HepG2 (cell line): Measurements from ENCODE around the gene GLRA3. TPM values are rescaled to one million over a fixed set of nuclear protein-coding genes. Genes with fewer than 3 reads are reported as not detected.

Source experiments
- ATAC-seq: fragments of 200-7000 bp; cut with Tn5 transposase; 3 replicates; pipeline ENCODE4 v1.9.1; 2020; ENCODE audit warnings: mild to moderate bottlenecking, moderate library complexity
- BruUV-seq: library from RNA; stranded (reverse); fragments of 400-500 nt; replicated peaks from 2 replicates; lab custom pipeline; 2021; lab: Mats Ljungman, UMichigan
- CTCF ChIA-PET: fragments of 300-600 bp; formaldehyde crosslinking; extraction: SDS; loops from one replicate; lab custom pipeline; 2021; ENCODE audit warnings: low total read pairs, inconsistent platforms, low intra/inter-chr PET ratio; lab: Yijun Ruan, JAX
- POLR2A ChIA-PET: fragments of 350-600 bp; sonication (Branson Sonifier 250); formaldehyde crosslinking; loops from one replicate; lab custom pipeline; 2020; ENCODE audit warnings: antibody characterized with exemption, inconsistent platforms; lab: Yijun Ruan, JAX
- DNase-seq: peaks from one replicate; pipeline ENCODE4 v3.0.0-alpha.2; 2015; ENCODE audit warnings: low spot score
- FAIRE-seq: peaks from 3 replicates; lab custom pipeline; 2011; peaks lifted over from hg19 to GRCh38; lab: Jason Lieb, UNC
- H2AFZ ChIP-seq: one replicate; pipeline ENCODE4 v1.6.1; 2011; ENCODE audit warnings: low read length, inconsistent platforms
- H3K27ac ChIP-seq: fragments of 300-600 bp; 3 replicates; pipeline ENCODE4 v1.8.0; 2011; ENCODE audit warnings: mixed run types, mild to moderate bottlenecking, mixed read lengths, low read length, inconsistent platforms; ENCODE audit not compliant: insufficient read depth; ENCODE audit errors: extremely low read length
- H3K27me3 ChIP-seq, 2 experiments: fragments of 200-600 bp in 1 of 2; 2 replicates in 1 of 2; 3 replicates in 1 of 2; pipeline versions ENCODE4 v1.6.0 to v1.8.0; 2011; ENCODE audit warnings: low read length in 2 of 2, mild to moderate bottlenecking in 2 of 2, moderate library complexity in 2 of 2, inconsistent platforms in 1 of 2; ENCODE audit not compliant: insufficient read depth in 2 of 2, control insufficient read depth in 1 of 2
- H3K36me3 ChIP-seq, 2 experiments: fragments of 200-600 bp in 1 of 2; replicated peaks in 1 of 2; 2 replicates in 1 of 2; 3 replicates in 1 of 2; pipeline versions ENCODE4 v1.5.1 to v1.8.0; 2011; ENCODE audit warnings: low read length in 2 of 2, inconsistent platforms in 1 of 2; ENCODE audit not compliant: insufficient read depth in 2 of 2, control insufficient read depth in 1 of 2
- H3K4me1 ChIP-seq: 2 replicates; pipeline ENCODE4 v1.5.1; 2012; ENCODE audit warnings: low read length, inconsistent platforms; ENCODE audit not compliant: insufficient read depth
- H3K4me2 ChIP-seq: 2 replicates; pipeline ENCODE4 v1.6.0; 2011; ENCODE audit warnings: low read depth, low read length, inconsistent platforms
- H3K4me3 ChIP-seq, 3 experiments: fragments of 200-600 bp in 1 of 3; sonication (generic), shearing (Covaris generic) in 1 of 3; replicated peaks in 1 of 3; 2 replicates each; pipeline ENCODE4 v1.5.1; 2011 to 2016; ENCODE audit warnings: low read length in 3 of 3, inconsistent platforms in 2 of 3, low read depth in 2 of 3, mild to moderate bottlenecking in 2 of 3, control low read depth in 1 of 3, mixed read lengths in 1 of 3; ENCODE audit not compliant: insufficient read depth in 1 of 3
- H3K79me2 ChIP-seq: one replicate; pipeline ENCODE4 v1.6.1; 2011; ENCODE audit warnings: low read length, inconsistent platforms; ENCODE audit not compliant: insufficient read depth
- H3K9ac ChIP-seq: 2 replicates; pipeline ENCODE4 v1.6.0; 2011; ENCODE audit warnings: mild to moderate bottlenecking, low read depth, low read length, inconsistent platforms; ENCODE audit not compliant: insufficient read depth
- H3K9me3 ChIP-seq: 2 replicates; pipeline ENCODE4 v1.5.1; 2012; ENCODE audit warnings: mild to moderate bottlenecking, low read length
- H4K20me1 ChIP-seq: 2 replicates; pipeline ENCODE4 v1.6.0; 2011; ENCODE audit warnings: inconsistent platforms, mild to moderate bottlenecking, low read length, moderate library complexity; ENCODE audit not compliant: insufficient read depth
- CC2D1A ChIP-seq: sonication (generic); formaldehyde crosslinking; IDR thresholded peaks from 2 replicates; pipeline ENCODE4 v1.8.1; 2023; ENCODE audit warnings: mild to moderate bottlenecking, missing genetic modification reagents
- FIP1L1 ChIP-seq: fragments of 200-400 bp; formaldehyde crosslinking; IDR thresholded peaks from 2 replicates; pipeline ENCODE4 v1.6.1; 2018; ENCODE audit warnings: low read depth, mild to moderate bottlenecking, low read length, moderate library complexity, borderline replicate concordance; ENCODE audit not compliant: insufficient read depth
- FOXO1 ChIP-seq: sonication (generic); formaldehyde crosslinking; IDR thresholded peaks from 2 replicates; pipeline ENCODE4 v1.4.0; 2020; ENCODE audit warnings: missing genetic modification reagents
- MXD4 ChIP-seq: IDR thresholded peaks from 2 replicates; pipeline ENCODE4 v1.6.1; 2016; ENCODE audit warnings: mild to moderate bottlenecking, missing biosample characterization, missing genetic modification reagents
- SP2 ChIP-seq: sonication (generic); formaldehyde crosslinking; IDR thresholded peaks from 2 replicates; pipeline ENCODE4 v1.5.1; 2020; ENCODE audit warnings: mild to moderate bottlenecking, missing genetic modification reagents
- SRY ChIP-seq: sonication (generic); formaldehyde crosslinking; IDR thresholded peaks from 2 replicates; pipeline ENCODE4 v1.8.0; 2022; ENCODE audit warnings: mild to moderate bottlenecking, missing genetic modification reagents
- TBX3 ChIP-seq: fragments of 450-650 bp; IDR thresholded peaks from 2 replicates; pipeline ENCODE4 v1.6.1; 2017; ENCODE audit warnings: antibody characterized with exemption, mild to moderate bottlenecking, inconsistent platforms, borderline replicate concordance
- YEATS4 ChIP-seq: sonication (generic); formaldehyde crosslinking; IDR thresholded peaks from 2 replicates; pipeline ENCODE4 v1.4.0; 2020; ENCODE audit warnings: missing genetic modification reagents, borderline replicate concordance
- ZNF333 ChIP-seq: sonication (generic); formaldehyde crosslinking; IDR thresholded peaks from 2 replicates; pipeline ENCODE4 v1.4.0; 2020; ENCODE audit warnings: mild to moderate bottlenecking, missing genetic modification reagents, borderline replicate concordance
- ZNF431 ChIP-seq: sonication (generic); formaldehyde crosslinking; IDR thresholded peaks from 2 replicates; pipeline ENCODE4 v1.9.0; 2022; ENCODE audit warnings: missing genetic modification reagents, low read depth, mild to moderate bottlenecking, borderline replicate concordance
- ZNF749 ChIP-seq: sonication (generic); formaldehyde crosslinking; IDR thresholded peaks from 2 replicates; pipeline ENCODE4 v1.8.0; 2022; ENCODE audit warnings: mild to moderate bottlenecking, missing genetic modification reagents, moderate library complexity, borderline replicate concordance
- WGBS: methylation state at CpG from one replicate; pipeline ENCODE4 v1.1.6; 2017; ENCODE audit warnings: low lambda C conversion rate; 5-methylcytosine and 5-hydroxymethylcytosine counted together
- in situ Hi-C: cut with HindIII; loops from 2 replicates; pipeline ENCODE4 v1.10.0; 2017; ENCODE audit warnings: low pct_unique_long_range_greater_than_20kb; ENCODE audit not compliant: extremely low pct_ligation_motif_present
- intact Hi-C: fragments of 100-400 bp; cut with micrococcal nuclease; formaldehyde crosslinking; loops from one replicate; pipeline ENCODE4 v1.10.0; 2022; ENCODE audit not compliant: unreplicated experiment
- polyA plus RNA-seq, 8 experiments: library from polyadenylated mRNA; depleted of rRNA in 3 of 8; stranded (reverse) in 7 of 8; unstranded in 1 of 8; fragments of >200 nt; fragmentation: Illumina TruSeq in 4 of 8; extraction: Trizol in 4 of 8; gene quantifications; 2 replicates each; pipeline versions ENCODE4 v1.2.1 to v1.2.3, GENCODE V29; 2011 to 2016; ENCODE audit warnings: low read depth in 4 of 8, missing spikeins in 1 of 8, mixed read lengths in 1 of 8; ENCODE audit not compliant: insufficient read depth in 1 of 8
- total RNA-seq, 5 experiments: library from RNA; depleted of rRNA; stranded (reverse); fragments of >200 nt; fragmentation: Illumina TruSeq; extraction: Trizol; gene quantifications; 2 replicates each; pipeline ENCODE4 v1.2.3, GENCODE V29; 2016; ENCODE audit warnings: low read depth in 1 of 5
- TF ChIP-seq, protein P1 (sequence below): sonication (generic); formaldehyde crosslinking; IDR thresholded peaks from 2 replicates; pipeline ENCODE4 v1.5.0; 2020; ENCODE audit warnings: mild to moderate bottlenecking, missing genetic modification reagents, borderline replicate concordance
- TF ChIP-seq, protein P2 (sequence below): IDR thresholded peaks from 2 replicates; pipeline ENCODE4 v1.6.1; 2016; ENCODE audit warnings: missing compliant biosample characterization, missing genetic modification reagents, borderline replicate concordance
- TF ChIP-seq, protein P3 (sequence below): IDR thresholded peaks from 2 replicates; pipeline ENCODE4 v1.6.1; 2016; ENCODE audit warnings: missing genetic modification reagents, missing compliant biosample characterization

The GLRA3 gene
- total and polyA plus RNA-seq, 2 of the 13 experiments (the other 11 are each of a cell fraction or from before 2014, with no cell fraction given) = not detected

DNA sequence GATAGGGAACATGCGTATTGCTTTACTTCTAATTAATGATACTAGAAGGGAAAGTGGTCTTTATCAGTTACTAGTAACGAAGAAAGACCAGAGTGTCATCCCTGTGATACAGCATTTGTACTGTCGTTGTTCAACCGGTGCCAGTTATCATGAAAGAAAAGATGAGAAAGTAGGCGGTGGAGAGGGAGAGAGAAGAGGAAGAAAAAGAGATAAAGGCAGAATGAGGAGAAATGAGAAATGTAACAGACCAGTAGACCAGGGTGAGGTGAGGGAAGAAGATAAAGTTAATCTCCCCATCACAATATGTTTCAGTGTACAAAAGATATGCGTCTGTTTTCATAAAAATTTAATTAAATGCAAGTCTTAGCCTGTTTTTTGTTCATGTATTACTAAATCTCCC lies 171.6 kb downstream of the GLRA3 start (continued):
- TF ChIP-seq ZNF749 (CRISPR knock-in tag) (no peak), ZNF333 (no peak), FIP1L1 (no peak), CC2D1A (no peak), FOXO1 (CRISPR knock-in tag) (no peak)
- TF ChIP-seq, protein P1, sequence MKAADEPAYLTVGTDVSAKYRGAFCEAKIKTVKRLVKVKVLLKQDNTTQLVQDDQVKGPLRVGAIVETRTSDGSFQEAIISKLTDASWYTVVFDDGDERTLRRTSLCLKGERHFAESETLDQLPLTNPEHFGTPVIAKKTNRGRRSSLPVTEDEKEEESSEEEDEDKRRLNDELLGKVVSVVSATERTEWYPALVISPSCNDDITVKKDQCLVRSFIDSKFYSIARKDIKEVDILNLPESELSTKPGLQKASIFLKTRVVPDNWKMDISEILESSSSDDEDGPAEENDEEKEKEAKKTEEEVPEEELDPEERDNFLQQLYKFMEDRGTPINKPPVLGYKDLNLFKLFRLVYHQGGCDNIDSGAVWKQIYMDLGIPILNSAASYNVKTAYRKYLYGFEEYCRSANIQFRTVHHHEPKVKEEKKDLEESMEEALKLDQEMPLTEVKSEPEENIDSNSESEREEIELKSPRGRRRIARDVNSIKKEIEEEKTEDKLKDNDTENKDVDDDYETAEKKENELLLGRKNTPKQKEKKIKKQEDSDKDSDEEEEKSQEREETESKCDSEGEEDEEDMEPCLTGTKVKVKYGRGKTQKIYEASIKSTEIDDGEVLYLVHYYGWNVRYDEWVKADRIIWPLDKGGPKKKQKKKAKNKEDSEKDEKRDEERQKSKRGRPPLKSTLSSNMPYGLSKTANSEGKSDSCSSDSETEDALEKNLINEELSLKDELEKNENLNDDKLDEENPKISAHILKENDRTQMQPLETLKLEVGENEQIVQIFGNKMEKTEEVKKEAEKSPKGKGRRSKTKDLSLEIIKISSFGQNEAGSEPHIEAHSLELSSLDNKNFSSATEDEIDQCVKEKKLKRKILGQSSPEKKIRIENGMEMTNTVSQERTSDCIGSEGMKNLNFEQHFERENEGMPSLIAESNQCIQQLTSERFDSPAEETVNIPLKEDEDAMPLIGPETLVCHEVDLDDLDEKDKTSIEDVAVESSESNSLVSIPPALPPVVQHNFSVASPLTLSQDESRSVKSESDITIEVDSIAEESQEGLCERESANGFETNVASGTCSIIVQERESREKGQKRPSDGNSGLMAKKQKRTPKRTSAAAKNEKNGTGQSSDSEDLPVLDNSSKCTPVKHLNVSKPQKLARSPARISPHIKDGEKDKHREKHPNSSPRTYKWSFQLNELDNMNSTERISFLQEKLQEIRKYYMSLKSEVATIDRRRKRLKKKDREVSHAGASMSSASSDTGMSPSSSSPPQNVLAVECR (CRISPR knock-in tag) = no peak

DNA sequence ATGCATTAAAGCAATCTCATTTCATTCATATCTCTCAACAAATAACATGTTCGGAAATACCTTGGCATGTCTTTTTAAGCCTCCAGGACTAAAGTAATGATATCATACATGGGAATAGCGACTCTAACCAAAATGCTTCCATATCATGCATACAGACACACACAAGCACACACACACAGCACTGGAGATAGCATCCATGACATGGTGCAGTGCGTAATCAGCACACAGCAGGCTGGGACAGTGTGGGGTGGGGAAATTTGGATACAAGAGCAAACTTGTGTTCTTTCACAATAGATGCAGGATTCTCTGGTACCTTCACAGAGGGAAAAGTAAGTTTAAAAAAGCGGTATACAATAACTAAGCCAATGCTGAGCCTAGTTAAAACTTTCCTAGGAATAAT lies 174.4 kb downstream of the GLRA3 start:
- H3K9ac ChIP-seq = no peak overlapping the region
- ChIA-PET CTCF (no interaction called here), POLR2A (no interaction called here)
- DNase-seq = no peak
- no peaks in the 10 kb centered on the region for H3K9me3 ChIP-seq
- no peak overlapping the region for H3K27ac ChIP-seq
- BruUV-seq = no TSS peak
- 7% methylated on average over 4 of the region's 4 CpGs for WGBS
- H3K79me2 ChIP-seq = no peaks in the 10 kb centered on the region
- no peak overlapping the region for H2AFZ ChIP-seq
- TF ChIP-seq SP2 (no peak), MXD4 (CRISPR knock-in tag) (no peak), YEATS4 (CRISPR knock-in tag) (no peak), SRY (no peak), ZNF431 (CRISPR knock-in tag) (no peak), TBX3 (no peak)
- TF ChIP-seq, protein P2, sequence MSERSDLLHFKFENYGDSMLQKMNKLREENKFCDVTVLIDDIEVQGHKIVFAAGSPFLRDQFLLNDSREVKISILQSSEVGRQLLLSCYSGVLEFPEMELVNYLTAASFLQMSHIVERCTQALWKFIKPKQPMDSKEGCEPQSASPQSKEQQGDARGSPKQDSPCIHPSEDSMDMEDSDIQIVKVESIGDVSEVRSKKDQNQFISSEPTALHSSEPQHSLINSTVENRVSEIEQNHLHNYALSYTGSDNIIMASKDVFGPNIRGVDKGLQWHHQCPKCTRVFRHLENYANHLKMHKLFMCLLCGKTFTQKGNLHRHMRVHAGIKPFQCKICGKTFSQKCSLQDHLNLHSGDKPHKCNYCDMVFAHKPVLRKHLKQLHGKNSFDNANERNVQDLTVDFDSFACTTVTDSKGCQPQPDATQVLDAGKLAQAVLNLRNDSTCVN = no peak
- TF ChIP-seq, protein P3, sequence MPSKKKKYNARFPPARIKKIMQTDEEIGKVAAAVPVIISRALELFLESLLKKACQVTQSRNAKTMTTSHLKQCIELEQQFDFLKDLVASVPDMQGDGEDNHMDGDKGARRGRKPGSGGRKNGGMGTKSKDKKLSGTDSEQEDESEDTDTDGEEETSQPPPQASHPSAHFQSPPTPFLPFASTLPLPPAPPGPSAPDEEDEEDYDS (CRISPR knock-in tag) = no peak
- no peaks in the 10 kb centered on the region for H3K36me3 ChIP-seq
- FAIRE-seq = no peak
- no peaks in the 10 kb centered on the region for H4K20me1 ChIP-seq
- H3K4me2 ChIP-seq = no peak overlapping the region
- no peaks in the 10 kb centered on the region for H3K27me3 ChIP-seq
- no peak for ATAC-seq
- H3K4me1 ChIP-seq = no peaks in the 10 kb centered on the region
- intact Hi-C loops (no loop called here), in situ Hi-C loops (no loop called here)
- no peak overlapping the region for H3K4me3 ChIP-seq
